ENCODE measurements around the gene TMEM185A.

GRCh38 chrX:149628768-149629167 lies 2.8 kb downstream of the TMEM185A start:
- TF ChIP-seq, protein P1, sequence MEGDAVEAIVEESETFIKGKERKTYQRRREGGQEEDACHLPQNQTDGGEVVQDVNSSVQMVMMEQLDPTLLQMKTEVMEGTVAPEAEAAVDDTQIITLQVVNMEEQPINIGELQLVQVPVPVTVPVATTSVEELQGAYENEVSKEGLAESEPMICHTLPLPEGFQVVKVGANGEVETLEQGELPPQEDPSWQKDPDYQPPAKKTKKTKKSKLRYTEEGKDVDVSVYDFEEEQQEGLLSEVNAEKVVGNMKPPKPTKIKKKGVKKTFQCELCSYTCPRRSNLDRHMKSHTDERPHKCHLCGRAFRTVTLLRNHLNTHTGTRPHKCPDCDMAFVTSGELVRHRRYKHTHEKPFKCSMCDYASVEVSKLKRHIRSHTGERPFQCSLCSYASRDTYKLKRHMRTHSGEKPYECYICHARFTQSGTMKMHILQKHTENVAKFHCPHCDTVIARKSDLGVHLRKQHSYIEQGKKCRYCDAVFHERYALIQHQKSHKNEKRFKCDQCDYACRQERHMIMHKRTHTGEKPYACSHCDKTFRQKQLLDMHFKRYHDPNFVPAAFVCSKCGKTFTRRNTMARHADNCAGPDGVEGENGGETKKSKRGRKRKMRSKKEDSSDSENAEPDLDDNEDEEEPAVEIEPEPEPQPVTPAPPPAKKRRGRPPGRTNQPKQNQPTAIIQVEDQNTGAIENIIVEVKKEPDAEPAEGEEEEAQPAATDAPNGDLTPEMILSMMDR (conservative IDR thresholded peaks at IDR 0.05): no peak
- no peak for TF ChIP-seq ZFX (IDR thresholded peaks at IDR 0.05)
